NCI-H526 treated with DMSO at 0.1 percent for 48 hours (cell line): ENCODE data around the gene DTL.

ENCODE experiments used
- DNase-seq: peaks from one replicate; lab custom pipeline; 2025; lab: John Stamatoyannopoulos, UW

Gene DTL

DNA sequence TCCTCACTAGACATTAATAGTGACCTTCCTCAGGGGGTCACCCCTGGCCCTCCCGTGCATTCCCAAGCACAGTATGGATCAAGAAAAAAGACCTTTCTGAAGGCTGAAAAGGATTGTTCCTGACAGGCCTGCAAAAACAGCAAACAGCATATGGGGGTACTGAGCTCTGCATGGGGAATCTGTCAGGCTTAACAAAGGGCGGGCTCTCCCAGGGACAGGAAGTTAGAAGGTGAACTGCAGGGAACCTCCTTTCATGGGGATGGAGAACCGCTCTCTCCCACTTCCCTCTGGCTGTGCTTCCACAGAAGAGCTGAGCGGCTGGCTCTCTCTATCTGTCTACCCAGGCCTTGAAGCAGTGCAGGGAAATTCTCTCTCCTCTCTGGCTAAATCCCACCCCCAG is 91.7 kb downstream of the DTL start:
- DNase-seq, result no peak

DNA sequence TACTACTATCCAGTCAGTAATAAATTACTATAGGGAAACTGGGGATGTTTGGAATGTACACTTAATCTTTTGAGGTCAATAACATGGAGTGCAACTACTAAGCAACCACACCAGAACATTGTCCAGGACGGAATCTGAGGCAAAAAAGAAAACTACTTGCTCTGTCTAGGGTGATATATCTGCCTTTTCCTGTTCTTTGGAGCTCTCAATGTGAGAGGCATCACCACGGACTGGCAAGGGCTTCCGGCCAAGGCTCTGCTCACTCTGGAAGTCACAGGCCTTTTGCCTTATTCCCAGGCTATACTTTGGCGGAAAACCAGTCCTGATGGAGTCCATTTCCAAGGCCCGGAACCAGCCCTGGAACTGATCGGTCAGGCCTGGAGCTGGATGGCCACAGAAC is 94.2 kb downstream of the DTL start:
- no peak for DNase-seq

- no peak for DNase-seq
These were observed 96.5 kb downstream of the DTL start for GRCh38 chr1:212132025-212132424.

DNA sequence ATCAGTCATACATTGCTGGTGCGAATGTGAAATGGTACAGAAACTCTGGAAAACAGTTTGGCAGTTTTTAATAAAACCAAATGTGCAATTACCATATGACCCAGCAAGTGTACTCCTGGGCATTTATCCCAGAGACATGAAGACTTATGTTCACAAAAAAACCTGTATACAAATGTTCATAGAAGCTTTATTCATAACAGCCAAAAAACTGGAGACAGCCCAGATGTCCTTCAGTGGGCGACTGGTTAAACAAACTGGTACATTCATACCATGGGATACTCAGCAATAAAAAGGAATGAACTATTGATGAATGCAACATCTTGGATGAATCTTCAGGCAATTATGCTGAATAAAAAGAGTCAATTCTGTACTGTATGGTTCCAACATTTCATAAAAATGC is 97.8 kb downstream of the DTL start:
- no peak for DNase-seq

DNA sequence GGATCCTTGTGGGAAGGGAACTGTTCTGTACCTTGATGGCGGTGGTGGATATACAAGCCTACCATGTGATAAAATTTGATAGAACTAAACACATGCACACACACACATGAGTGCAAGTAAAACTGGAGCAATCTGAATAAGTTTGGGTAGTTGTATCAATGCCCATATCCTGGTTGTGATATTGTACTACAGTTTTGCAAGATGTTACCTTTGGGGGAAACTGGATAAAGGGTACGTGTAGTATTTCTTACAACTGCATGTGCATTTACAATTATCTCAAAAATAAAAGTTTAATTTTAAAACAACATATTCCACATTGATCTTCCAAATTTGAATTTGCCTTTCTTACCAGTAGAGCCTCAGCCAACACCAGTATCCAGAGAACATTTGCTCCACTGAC is 99.6 kb downstream of the DTL start:
- DNase-seq, result no peak

DNA sequence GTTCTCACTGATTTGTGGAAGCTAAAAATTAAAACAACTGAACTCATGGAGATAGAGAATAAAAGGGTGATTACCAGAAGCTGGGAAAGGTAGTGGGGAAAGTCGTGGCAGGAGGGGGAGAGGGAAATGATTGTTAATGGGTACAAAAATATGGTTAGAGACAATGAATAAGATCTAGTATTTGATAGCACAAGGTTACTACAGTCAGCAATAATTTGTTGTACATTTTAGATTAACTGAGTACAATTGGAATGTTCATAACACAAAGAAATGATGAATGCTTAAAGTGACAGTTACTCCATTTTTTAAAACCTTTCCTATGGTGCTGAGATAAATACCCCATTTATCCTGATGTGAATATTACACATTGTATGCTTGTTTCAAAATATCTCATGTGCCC is 102.3 kb downstream of the DTL start:
- no peak for DNase-seq

- no peak for DNase-seq
These were observed 102.9 kb downstream of the DTL start for GRCh38 chr1:212138457-212138856.

- DNase-seq, result no peak
These were observed 104.1 kb downstream of the DTL start for GRCh38 chr1:212139526-212140135.

DNA sequence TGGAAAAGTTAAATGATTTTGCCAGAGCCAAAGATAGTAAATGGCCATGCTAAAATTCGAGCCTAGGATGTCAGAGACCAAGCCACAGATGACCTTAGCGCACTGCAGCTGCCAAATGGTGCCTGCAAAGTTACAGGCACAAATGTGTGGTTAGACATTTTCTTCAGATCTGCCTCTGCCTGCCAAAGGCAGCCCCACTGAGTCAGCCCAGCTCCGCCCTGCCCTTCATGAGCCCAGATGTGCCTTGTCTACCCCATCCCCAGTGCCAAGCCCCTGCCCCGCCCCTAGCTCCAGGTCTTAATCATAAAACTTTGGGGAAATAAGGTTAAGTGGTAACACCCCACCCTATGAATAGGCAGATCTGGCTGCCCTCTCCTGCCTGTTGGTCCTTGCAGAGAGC is 105.9 kb downstream of the DTL start:
- DNase-seq, result no peak

GRCh38 chr1:212142883-212143530 is 107.5 kb downstream of the DTL start:
- DNase-seq, result peak; percentile 75

DNA sequence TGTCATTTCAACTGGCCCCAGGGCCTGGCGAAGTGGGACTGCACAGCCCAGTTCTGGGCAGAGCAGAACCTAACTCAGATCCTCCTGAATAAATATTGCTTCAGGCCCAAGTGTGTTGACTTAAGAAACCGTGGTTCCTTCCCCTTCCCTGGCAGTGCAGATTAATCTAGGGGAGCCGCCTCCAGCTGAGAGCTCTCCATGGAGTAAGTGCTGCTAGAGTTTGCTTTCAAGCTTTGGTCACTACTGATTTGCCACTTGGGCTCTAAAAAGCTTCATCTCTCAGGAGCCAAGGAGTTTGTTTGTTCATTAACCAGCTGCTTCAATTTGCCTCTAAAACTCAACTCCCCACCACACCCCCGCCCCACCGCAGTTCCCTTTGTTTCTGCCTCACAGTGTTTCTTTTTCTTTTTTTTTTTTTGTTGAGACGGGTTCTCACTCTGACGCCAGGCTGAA is 112.1 kb downstream of the DTL start:
- no peak for DNase-seq

- DNase-seq, result no peak
These were observed 114.0 kb downstream of the DTL start for GRCh38 chr1:212149566-212149965.

- no peak for DNase-seq
These were observed 116.8 kb downstream of the DTL start for GRCh38 chr1:212152308-212152693.

- no peak for DNase-seq
These were observed 117.3 kb downstream of the DTL start for GRCh38 chr1:212152869-212153268.

- DNase-seq, result no peak
These were observed 118.1 kb downstream of the DTL start for GRCh38 chr1:212153635-212154034.
